K562 (cell line): ENCODE results near the gene HOXB7. TPM values are rescaled to one million over a fixed set of nuclear protein-coding genes. Genes with fewer than 3 reads are reported as not detected.

ENCODE experiments used
- ATF1 ChIP-seq, 2 experiments: fragments of 450-650 bp in 1 of 2; IDR thresholded peaks; 2 replicates each; pipeline ENCODE4 v1.6.1; 2016; ENCODE audit warnings: missing compliant biosample characterization in 1 of 2, missing genetic modification characterization in 1 of 2
- BHLHE40 ChIP-seq: IDR thresholded peaks from 2 replicates; pipeline ENCODE4 v1.6.1; 2011; ENCODE audit warnings: low read length, improper control_type of control experiment
- BMI1 ChIP-seq: fragments of 150-350 bp; IDR thresholded peaks from 2 replicates; pipeline ENCODE4 v1.6.1; 2014; ENCODE audit warnings: low read length
- CHD4 ChIP-seq: fragments of 200-600 bp; sonication (generic); IDR thresholded peaks from 3 replicates; pipeline ENCODE4 v1.6.1; 2012; ENCODE audit warnings: low read depth, mild to moderate bottlenecking, mixed read lengths, low read length, inconsistent platforms; ENCODE audit not compliant: insufficient read depth, insufficient replicate concordance, poor library complexity, severe bottlenecking
- DLX4 ChIP-seq: fragments of 250-450 bp; sonication (Bioruptor Pico); IDR thresholded peaks from 2 replicates; pipeline ENCODE4 v1.6.1; 2021; ENCODE audit warnings: mild to moderate bottlenecking
- HES1 ChIP-seq: fragments of 450-650 bp; IDR thresholded peaks from 2 replicates; pipeline ENCODE4 v1.6.1; 2016; ENCODE audit warnings: low read depth, mild to moderate bottlenecking, moderate library complexity
- HLTF ChIP-seq: fragments of 450-650 bp; IDR thresholded peaks from 2 replicates; pipeline ENCODE4 v1.6.1; 2016
- HNRNPLL ChIP-seq: fragments of 200-400 bp; formaldehyde crosslinking; IDR thresholded peaks from 2 replicates; pipeline ENCODE4 v1.6.1; 2017; ENCODE audit warnings: low read length, low read depth, mild to moderate bottlenecking; ENCODE audit not compliant: poor library complexity, severe bottlenecking
- KLF6 ChIP-seq: fragments of 250-450 bp; sonication (Bioruptor Pico); IDR thresholded peaks from 2 replicates; pipeline ENCODE4 v1.4.0; 2020; ENCODE audit warnings: mild to moderate bottlenecking, moderate library complexity, borderline replicate concordance
- NONO ChIP-seq, 2 experiments: fragments of 200-400 bp in 1 of 2; fragments of 450-650 bp in 1 of 2; formaldehyde crosslinking in 1 of 2; IDR thresholded peaks; 2 replicates each; pipeline ENCODE4 v1.6.1; 2017; ENCODE audit warnings: low read depth in 2 of 2, mild to moderate bottlenecking in 2 of 2, moderate library complexity in 2 of 2, low read length in 1 of 2
- PHF8 ChIP-seq: fragments of 200-600 bp; sonication (generic); IDR thresholded peaks from 2 replicates; pipeline ENCODE4 v1.6.1; 2012; ENCODE audit warnings: mixed run types, mild to moderate bottlenecking, inconsistent platforms, low read length, moderate library complexity, borderline replicate concordance
- PPARD ChIP-seq: fragments of 250-450 bp; sonication (Bioruptor Pico); IDR thresholded peaks from 2 replicates; pipeline ENCODE4 v1.8.0; 2022; ENCODE audit warnings: inconsistent platforms, mild to moderate bottlenecking, moderate library complexity
- RBM22 ChIP-seq: fragments of 200-400 bp; formaldehyde crosslinking; IDR thresholded peaks from 2 replicates; pipeline ENCODE4 v1.6.1; 2018; ENCODE audit warnings: low read length, low read depth; ENCODE audit not compliant: poor library complexity, severe bottlenecking
- SMAD1 ChIP-seq: fragments of 150-350 bp; IDR thresholded peaks from 2 replicates; pipeline ENCODE4 v1.6.1; 2014; ENCODE audit warnings: low read length, low read depth; ENCODE audit not compliant: partially characterized antibody
- SMARCA5 ChIP-seq: fragments of 450-650 bp; IDR thresholded peaks from 2 replicates; pipeline ENCODE4 v1.6.1; 2016
- XRCC3 ChIP-seq: fragments of 450-650 bp; IDR thresholded peaks from 2 replicates; pipeline ENCODE4 v1.6.1; 2017; ENCODE audit warnings: mild to moderate bottlenecking, moderate library complexity
- ZC3H4 ChIP-seq: sonication (generic); formaldehyde crosslinking; IDR thresholded peaks from 2 replicates; pipeline ENCODE4 v1.9.0; 2021; ENCODE audit warnings: missing genetic modification reagents, borderline replicate concordance
- ZNF140 ChIP-seq: fragments of 250-450 bp; sonication (Bioruptor Pico); IDR thresholded peaks from 2 replicates; pipeline ENCODE4 v1.8.0; 2021; ENCODE audit warnings: moderate library complexity, mild to moderate bottlenecking, inconsistent platforms
- ZNF3 ChIP-seq: fragments of 250-450 bp; sonication (Bioruptor Pico); IDR thresholded peaks from 2 replicates; pipeline ENCODE4 v1.5.0; 2021; ENCODE audit warnings: mild to moderate bottlenecking, moderate library complexity
- ZNF347 ChIP-seq: fragments of 450-650 bp; formaldehyde crosslinking; IDR thresholded peaks from 2 replicates; pipeline ENCODE4 v1.4.0; 2020; ENCODE audit warnings: low read depth, mild to moderate bottlenecking, moderate library complexity
- polyA plus RNA-seq, 8 experiments: library from polyadenylated mRNA; depleted of rRNA in 4 of 8; stranded (reverse) in 5 of 8; unstranded in 3 of 8; fragments of >200 nt; fragmentation: Nextera tagmentation in 2 of 8; fragmentation: Illumina TruSeq in 1 of 8; extraction: Ambion mirVana in 2 of 8; extraction: Trizol in 1 of 8; gene quantifications; 2 replicates each; pipeline versions ENCODE4 v1.2.1 to v1.2.3, GENCODE V29; 2011 to 2014; ENCODE audit warnings: inconsistent platforms in 1 of 8, missing spikeins in 1 of 8
- total RNA-seq, 7 experiments: library from RNA; depleted of rRNA in 6 of 7; stranded (reverse); fragments of >200 nt in 6 of 7; fragmentation: Illumina TruSeq in 2 of 7; extraction: Trizol in 2 of 7; gene quantifications; 2 replicates each; pipeline versions ENCODE4 v1.2.1 to v1.2.3, GENCODE V29; 2011 to 2021; ENCODE audit warnings: low replicate concordance in 1 of 7
- TF ChIP-seq, protein P1 (sequence below): fragments of 250-450 bp; sonication (Bioruptor Pico); IDR thresholded peaks from 2 replicates; pipeline ENCODE4 v1.8.0; 2022; ENCODE audit warnings: moderate library complexity, mild to moderate bottlenecking, inconsistent platforms
- TF ChIP-seq, protein P2 (sequence below): sonication (generic); formaldehyde crosslinking; IDR thresholded peaks from 2 replicates; pipeline ENCODE4 v1.8.1; 2023; ENCODE audit warnings: mild to moderate bottlenecking, missing genetic modification reagents
- TF ChIP-seq, protein P3 (sequence below): sonication (generic); formaldehyde crosslinking; IDR thresholded peaks from 2 replicates; pipeline ENCODE4 v1.8.0; 2022; ENCODE audit warnings: mild to moderate bottlenecking, missing genetic modification reagents

The HOXB7 gene
- total and polyA plus RNA-seq, 9 of the 15 experiments (the other 6 are each of a cell fraction or from before 2014, with no cell fraction given) = 5.5 to 16.7 (median 8.3) TPM

GRCh38 chr17:48636177-48637018, 25.6 kb upstream of the HOXB7 start (continued):
- TF ChIP-seq SMAD1 = no peak
- peak; percentile 56 for TF ChIP-seq BHLHE40
- no peak for TF ChIP-seq SMARCA5
- TF ChIP-seq KLF6 (CRISPR knock-in tag) = no peak
- no peak for TF ChIP-seq PPARD
- no peak for TF ChIP-seq ATF1 (CRISPR knock-in tag; IDR thresholded peaks at IDR 0.05)
- peak; percentile 38 for TF ChIP-seq ATF1 (tag; IDR thresholded peaks at IDR 0.05)
- TF ChIP-seq, protein P1, sequence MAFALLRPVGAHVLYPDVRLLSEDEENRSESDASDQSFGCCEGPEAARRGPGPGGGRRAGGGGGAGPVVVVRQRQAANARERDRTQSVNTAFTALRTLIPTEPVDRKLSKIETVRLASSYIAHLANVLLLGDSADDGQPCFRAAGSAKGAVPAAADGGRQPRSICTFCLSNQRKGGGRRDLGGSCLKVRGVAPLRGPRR (CRISPR knock-in tag) = no peak
- no peak for TF ChIP-seq HLTF
- peak; percentile 18 for TF ChIP-seq HNRNPLL
- no peak for TF ChIP-seq ZC3H4 (CRISPR knock-in tag)
- TF ChIP-seq, protein P2, sequence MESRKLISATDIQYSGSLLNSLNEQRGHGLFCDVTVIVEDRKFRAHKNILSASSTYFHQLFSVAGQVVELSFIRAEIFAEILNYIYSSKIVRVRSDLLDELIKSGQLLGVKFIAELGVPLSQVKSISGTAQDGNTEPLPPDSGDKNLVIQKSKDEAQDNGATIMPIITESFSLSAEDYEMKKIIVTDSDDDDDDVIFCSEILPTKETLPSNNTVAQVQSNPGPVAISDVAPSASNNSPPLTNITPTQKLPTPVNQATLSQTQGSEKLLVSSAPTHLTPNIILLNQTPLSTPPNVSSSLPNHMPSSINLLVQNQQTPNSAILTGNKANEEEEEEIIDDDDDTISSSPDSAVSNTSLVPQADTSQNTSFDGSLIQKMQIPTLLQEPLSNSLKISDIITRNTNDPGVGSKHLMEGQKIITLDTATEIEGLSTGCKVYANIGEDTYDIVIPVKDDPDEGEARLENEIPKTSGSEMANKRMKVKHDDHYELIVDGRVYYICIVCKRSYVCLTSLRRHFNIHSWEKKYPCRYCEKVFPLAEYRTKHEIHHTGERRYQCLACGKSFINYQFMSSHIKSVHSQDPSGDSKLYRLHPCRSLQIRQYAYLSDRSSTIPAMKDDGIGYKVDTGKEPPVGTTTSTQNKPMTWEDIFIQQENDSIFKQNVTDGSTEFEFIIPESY (CRISPR knock-in tag) = 0 out of 2 replicates have a peak, but pooled peaks have one; percentile 42
- no peak for TF ChIP-seq CHD4
- no peak for TF ChIP-seq DLX4 (CRISPR knock-in tag)
- no peak for TF ChIP-seq HES1
- TF ChIP-seq, protein P3, sequence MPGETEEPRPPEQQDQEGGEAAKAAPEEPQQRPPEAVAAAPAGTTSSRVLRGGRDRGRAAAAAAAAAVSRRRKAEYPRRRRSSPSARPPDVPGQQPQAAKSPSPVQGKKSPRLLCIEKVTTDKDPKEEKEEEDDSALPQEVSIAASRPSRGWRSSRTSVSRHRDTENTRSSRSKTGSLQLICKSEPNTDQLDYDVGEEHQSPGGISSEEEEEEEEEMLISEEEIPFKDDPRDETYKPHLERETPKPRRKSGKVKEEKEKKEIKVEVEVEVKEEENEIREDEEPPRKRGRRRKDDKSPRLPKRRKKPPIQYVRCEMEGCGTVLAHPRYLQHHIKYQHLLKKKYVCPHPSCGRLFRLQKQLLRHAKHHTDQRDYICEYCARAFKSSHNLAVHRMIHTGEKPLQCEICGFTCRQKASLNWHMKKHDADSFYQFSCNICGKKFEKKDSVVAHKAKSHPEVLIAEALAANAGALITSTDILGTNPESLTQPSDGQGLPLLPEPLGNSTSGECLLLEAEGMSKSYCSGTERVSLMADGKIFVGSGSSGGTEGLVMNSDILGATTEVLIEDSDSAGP (CRISPR knock-in tag) = no peak
- TF ChIP-seq NONO (IDR thresholded peaks at IDR 0.05; ENCODE audit: low read depth in 2 of 2, low read length in 1 of 2) = 0 out of 4 replicates have a peak, but pooled peaks of 1 of the 2 experiments have one; percentile 35
- TF ChIP-seq ZNF140 (CRISPR knock-in tag) = no peak
- TF ChIP-seq BMI1 = no peak
- no peak for TF ChIP-seq RBM22
- TF ChIP-seq ZNF3 (CRISPR knock-in tag) = no peak
- TF ChIP-seq XRCC3 = no peak
- no peak for TF ChIP-seq ZNF347
- TF ChIP-seq PHF8 = peak; percentile 14; the same call in 1 of the 2 replicates
